Uterus (tissue), 4 donors: ENCODE data around the gene RAI1. TPM values are rescaled to one million over a fixed set of nuclear protein-coding genes. Genes with fewer than 3 reads are reported as not detected.

ENCODE experiments used
- DNase-seq, 2 donors: peaks; one replicate each; pipeline ENCODE4 v3.0.0-alpha.2; 2019 to 2020
- H3K27ac ChIP-seq, 2 donors: fragments of 200-600 bp; sonication (generic); 1 replicate in 1 of 2; 2 replicates in 1 of 2; pipeline ENCODE4 v1.5.1; 2016 to 2018
- H3K27me3 ChIP-seq, 2 donors: fragments of 200-600 bp; sonication (generic); one replicate each; pipeline ENCODE4 v1.5.1; 2018 to 2019; ENCODE audit warnings: control low read depth in 1 of 2
- H3K36me3 ChIP-seq, 2 donors: fragments of 200-600 bp; sonication (generic); one replicate each; pipeline ENCODE4 v1.5.1; 2019; ENCODE audit warnings: control low read depth in 1 of 2
- H3K4me1 ChIP-seq, 2 donors: fragments of 200-600 bp; sonication (generic); one replicate each; pipeline ENCODE4 v1.5.1; 2018 to 2019; ENCODE audit warnings: control low read depth in 1 of 2
- H3K4me3 ChIP-seq, 2 donors: fragments of 200-600 bp; sonication (generic); 1 replicate in 1 of 2; 2 replicates in 1 of 2; pipeline ENCODE4 v1.5.1; 2018 to 2019; ENCODE audit warnings: mild to moderate bottlenecking in 1 of 2
- H3K9me3 ChIP-seq, 2 donors: fragments of 200-600 bp; sonication (generic); one replicate each; pipeline ENCODE4 v1.5.1; 2019; ENCODE audit warnings: control low read depth in 1 of 2
- CTCF ChIP-seq, 4 experiments: fragments of 200-600 bp in 2 of 4; fragments of 450-650 bp in 2 of 4; sonication (generic) in 2 of 4; IDR thresholded peaks; one replicate each; pipeline ENCODE4 v1.5.1; 2016 to 2019; ENCODE audit warnings: antibody characterized with exemption in 4 of 4, mild to moderate bottlenecking in 2 of 4, moderate library complexity in 1 of 4
- POLR2A ChIP-seq, 2 donors: fragments of 450-650 bp; IDR thresholded peaks; one replicate each; pipeline ENCODE4 v1.6.1; 2016; ENCODE audit warnings: antibody characterized with exemption in 2 of 2, mild to moderate bottlenecking in 1 of 2, moderate library complexity in 1 of 2
- intact Hi-C: fragments of 100-400 bp; cut with DNase I; formaldehyde crosslinking; loops from one replicate; pipeline ENCODE4 v1.15.1; 2023; ENCODE audit warnings: low total_unique reads
- total RNA-seq, 4 donors: library from RNA; depleted of rRNA in 3 of 4; stranded (reverse); fragments of >200 nt in 3 of 4; gene quantifications; one replicate each; pipeline versions ENCODE4 v1.1.0 to v1.2.4, GENCODE V29; 2014 to 2023
- donor health status: DM: yes; HTN: yes; CAD: no.

Gene RAI1
- total RNA-seq, 4 donors from 2014 or later, result 10.0 to 66.1 (median 15.3) TPM

- Histone ChIP-seq H3K27ac (no peak overlapping the region), H3K9me3 (no peaks in the 10 kb centered on the region), H3K36me3 (no peaks in the 10 kb centered on the region), H3K27me3 (no peaks in the 10 kb centered on the region), H3K4me1 (no peaks in the 10 kb centered on the region), H3K4me3 (no peak overlapping the region)
- DNase-seq, result no peak
- TF ChIP-seq POLR2A (IDR thresholded peaks at IDR 0.05), result no peak
- no peak for TF ChIP-seq CTCF (IDR thresholded peaks at IDR 0.05)
- intact Hi-C loops, result no loop called here
These were observed 120.7 kb downstream of the RAI1 start for GRCh38 chr17:17801800-17802481.

GRCh38 chr17:17804007-17804406 is 122.7 kb downstream of the RAI1 start:
- H3K36me3 ChIP-seq, result no peaks in the 10 kb centered on the region
- no peak overlapping the region for H3K4me3 ChIP-seq
- H3K27ac ChIP-seq, result no peak overlapping the region
- no peak for DNase-seq
- no peaks in the 10 kb centered on the region for H3K27me3 ChIP-seq
- no peaks in the 10 kb centered on the region for H3K4me1 ChIP-seq
- TF ChIP-seq CTCF (IDR thresholded peaks at IDR 0.05) (no peak), POLR2A (IDR thresholded peaks at IDR 0.05) (no peak)
- no peaks in the 10 kb centered on the region for H3K9me3 ChIP-seq
- intact Hi-C loops, result no loop called here

DNA sequence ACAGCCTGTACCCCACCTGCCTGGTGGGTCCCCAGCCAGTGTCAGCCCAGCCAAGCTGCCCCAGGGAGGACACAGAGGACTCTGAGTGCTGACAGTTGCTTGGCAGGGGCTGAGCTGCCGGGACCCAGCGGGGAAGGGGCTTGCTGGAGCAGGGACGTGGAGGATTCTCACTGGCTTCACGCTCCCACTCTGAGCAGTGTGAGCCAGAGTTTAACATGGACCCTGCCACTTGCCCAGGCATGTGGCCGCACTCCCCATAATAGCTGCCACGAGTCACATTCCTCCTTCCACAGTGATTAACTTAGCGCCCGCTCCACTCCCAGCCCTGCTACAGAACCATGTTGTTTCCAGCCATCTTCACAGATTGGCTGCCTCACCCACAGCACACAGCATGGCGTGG is 124.3 kb downstream of the RAI1 start:
- Histone ChIP-seq H3K27ac (no peak overlapping the region), H3K36me3 (no peaks in the 10 kb centered on the region), H3K27me3 (no peaks in the 10 kb centered on the region), H3K9me3 (no peaks in the 10 kb centered on the region), H3K4me3 (no peak overlapping the region), H3K4me1 (peaks cover 0 to 10% of the 10 kb centered on the region in 2 donors)
- no peak for DNase-seq
- no peak for TF ChIP-seq POLR2A (IDR thresholded peaks at IDR 0.05)
- no peak for TF ChIP-seq CTCF (IDR thresholded peaks at IDR 0.05)
- intact Hi-C loops, result no loop called here

- no peaks in the 10 kb centered on the region for H3K27me3 ChIP-seq
- H3K4me3 ChIP-seq, result no peak overlapping the region
- H3K27ac ChIP-seq, result no peak overlapping the region
- peaks cover 0 to 10% of the 10 kb centered on the region in 2 donors for H3K4me1 ChIP-seq
- no peak for TF ChIP-seq CTCF (IDR thresholded peaks at IDR 0.05)
- no peak for TF ChIP-seq POLR2A (IDR thresholded peaks at IDR 0.05)
- DNase-seq, result no peak
- H3K36me3 ChIP-seq, result no peaks in the 10 kb centered on the region
- intact Hi-C loops, result no loop called here
- H3K9me3 ChIP-seq, result no peaks in the 10 kb centered on the region
These were observed 124.8 kb downstream of the RAI1 start for GRCh38 chr17:17806035-17806434.

DNA sequence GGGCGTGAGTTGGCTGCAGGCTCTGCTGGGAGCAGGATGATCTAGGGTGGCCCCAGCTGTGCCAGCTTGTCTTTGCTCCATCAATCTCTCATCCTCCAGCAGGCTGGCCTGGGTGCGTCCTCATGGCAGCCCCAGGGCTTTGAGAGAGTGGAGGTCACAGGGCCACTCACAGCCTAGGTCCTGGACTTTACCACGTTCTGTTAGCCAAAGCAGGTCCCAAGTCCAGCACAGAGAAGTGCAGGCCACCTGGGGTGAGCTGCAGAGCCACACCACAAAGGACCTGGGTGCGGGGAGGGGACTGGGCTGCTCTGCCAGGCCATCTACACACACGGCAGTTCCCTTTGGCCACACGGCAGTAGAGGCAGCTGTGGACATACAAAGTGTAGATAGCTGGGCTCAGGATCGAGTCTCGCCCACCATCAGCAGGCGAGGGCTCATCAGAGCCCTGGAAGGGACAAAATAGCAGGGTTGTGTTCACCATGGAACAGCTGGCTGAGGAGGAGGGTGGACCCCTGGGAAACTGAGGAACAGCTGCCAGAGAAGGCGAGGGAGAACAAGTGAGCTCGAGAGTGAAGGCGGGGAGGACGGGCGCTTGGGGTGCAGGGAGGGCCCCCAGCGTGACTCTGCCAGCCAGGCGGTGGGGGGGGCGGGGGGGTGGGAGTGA is 125.5 kb downstream of the RAI1 start:
- TF ChIP-seq CTCF (IDR thresholded peaks at IDR 0.05), result no peak
- no peak for TF ChIP-seq POLR2A (IDR thresholded peaks at IDR 0.05)
- Histone ChIP-seq H3K27me3 (no peaks in the 10 kb centered on the region), H3K4me3 (no peak overlapping the region), H3K36me3 (no peaks in the 10 kb centered on the region), H3K9me3 (no peaks in the 10 kb centered on the region), H3K27ac (no peak overlapping the region), H3K4me1 (peaks cover 4 to 17% of the 10 kb centered on the region in 2 donors)
- DNase-seq, result no peak
- intact Hi-C loops, result no loop called here
